HG03442 (cell line): ENCODE data around the gene OPN3.

Experiments used
- ATAC-seq: cut with Tn5 transposase; IDR thresholded peaks from one replicate; pipeline ENCODE4 v1.9.1; 2021; ENCODE audit warnings: mild to moderate bottlenecking, moderate library complexity; ENCODE audit not compliant: unreplicated experiment

The OPN3 gene

DNA sequence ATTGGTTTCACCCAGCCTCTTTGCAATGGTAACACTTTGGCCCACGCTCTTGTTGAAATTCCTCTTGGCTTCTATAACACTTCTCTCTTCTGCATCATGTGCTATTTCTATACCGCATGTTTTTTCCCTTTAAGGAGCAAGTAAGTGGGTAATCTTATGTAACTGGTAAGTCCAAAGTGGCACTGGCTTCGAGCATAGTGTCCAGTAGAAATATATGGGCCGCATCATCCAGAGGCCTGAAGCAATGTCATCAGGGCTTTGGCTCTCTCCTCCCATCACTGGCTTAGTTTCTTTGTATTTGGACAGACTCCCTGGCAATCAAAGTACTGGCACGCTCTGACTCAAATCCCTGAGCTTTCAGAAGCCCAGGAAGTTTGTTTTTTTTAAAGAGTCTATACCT lies 17.5 kb downstream of the OPN3 start:
- no peak for ATAC-seq

DNA sequence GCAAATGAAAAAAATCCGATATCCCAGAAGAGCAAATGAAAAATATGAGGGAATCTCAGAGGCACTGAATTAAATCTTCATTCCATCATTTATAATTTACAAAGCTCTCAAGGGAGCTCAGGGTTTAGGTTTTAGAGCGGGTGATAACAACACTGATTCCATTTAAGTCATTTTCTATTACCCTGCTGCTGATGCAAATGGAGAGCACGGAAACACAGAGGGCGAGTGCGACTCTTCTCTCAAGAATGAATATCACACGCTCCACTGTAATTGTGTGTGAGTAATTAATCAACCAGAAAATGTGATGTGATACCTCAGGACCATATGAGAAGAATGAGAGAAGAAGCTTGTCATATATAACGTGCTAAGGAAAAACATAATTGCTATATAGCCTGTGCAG lies 22.7 kb downstream of the OPN3 start:
- ATAC-seq, result no peak

DNA sequence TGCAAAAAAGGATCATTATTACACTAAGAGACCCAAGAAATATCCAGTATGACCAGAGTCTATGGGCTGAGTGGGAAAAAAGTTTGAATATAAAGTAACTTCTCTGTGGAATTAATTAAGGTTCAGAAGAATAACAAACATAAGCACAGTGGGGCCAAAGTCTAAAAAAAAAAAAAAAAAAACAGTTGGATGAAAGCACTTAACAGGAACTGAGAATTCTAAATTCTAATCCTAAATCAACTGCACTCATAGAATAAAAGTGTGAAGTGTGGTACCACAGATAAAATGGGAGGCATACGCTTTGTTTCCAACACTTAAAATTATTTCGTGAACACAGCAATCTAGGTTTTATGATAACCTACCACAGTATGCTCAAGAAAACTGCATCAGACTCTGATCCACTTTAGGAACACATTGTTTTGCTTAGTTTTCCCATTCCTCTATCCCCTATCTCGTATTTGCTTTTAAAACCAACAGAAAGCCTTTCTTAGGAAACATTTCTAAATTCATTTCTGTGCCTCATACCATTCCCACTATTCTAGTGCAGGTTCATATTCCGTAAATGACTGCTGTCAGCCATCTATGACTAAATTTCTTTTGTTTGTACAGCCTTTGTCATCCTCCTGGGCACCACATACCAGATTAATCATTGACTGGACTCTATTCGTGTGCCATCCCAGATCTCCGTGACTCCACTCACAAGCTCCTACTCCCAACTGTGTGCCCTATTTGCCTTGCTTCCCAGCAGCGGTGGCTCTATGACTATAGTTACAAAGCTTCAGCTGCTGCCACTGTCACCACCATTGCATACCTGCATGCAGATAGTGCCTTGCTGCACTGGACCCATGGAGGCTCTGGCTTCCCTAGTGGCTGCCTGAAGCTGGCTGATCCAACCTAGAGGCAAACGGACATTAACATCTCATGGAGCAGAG lies 24.9 kb downstream of the OPN3 start:
- no peak for ATAC-seq

DNA sequence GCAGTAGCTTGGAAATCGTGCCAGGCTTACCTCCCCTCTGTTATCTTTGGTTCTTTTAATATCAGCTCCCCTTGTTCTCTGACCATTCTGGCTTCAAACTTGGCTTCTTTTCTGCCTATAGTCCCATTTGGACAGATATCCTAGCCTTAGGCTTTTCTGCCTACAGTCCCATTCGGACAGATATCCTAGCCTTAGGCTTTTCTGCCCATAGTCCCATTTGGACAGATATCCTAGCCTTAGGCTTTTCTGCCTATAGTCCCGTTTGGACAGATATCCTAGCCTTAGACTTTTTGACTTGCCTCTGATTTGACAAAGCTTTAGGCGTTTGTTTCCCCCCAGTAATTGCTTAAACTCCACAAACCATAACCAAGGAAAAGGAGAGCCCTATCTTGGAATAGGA lies 25.6 kb downstream of the OPN3 start:
- no peak for ATAC-seq

GRCh38 chr1:241614144-241614543 lies 26.0 kb downstream of the OPN3 start:
- ATAC-seq, result no peak

DNA sequence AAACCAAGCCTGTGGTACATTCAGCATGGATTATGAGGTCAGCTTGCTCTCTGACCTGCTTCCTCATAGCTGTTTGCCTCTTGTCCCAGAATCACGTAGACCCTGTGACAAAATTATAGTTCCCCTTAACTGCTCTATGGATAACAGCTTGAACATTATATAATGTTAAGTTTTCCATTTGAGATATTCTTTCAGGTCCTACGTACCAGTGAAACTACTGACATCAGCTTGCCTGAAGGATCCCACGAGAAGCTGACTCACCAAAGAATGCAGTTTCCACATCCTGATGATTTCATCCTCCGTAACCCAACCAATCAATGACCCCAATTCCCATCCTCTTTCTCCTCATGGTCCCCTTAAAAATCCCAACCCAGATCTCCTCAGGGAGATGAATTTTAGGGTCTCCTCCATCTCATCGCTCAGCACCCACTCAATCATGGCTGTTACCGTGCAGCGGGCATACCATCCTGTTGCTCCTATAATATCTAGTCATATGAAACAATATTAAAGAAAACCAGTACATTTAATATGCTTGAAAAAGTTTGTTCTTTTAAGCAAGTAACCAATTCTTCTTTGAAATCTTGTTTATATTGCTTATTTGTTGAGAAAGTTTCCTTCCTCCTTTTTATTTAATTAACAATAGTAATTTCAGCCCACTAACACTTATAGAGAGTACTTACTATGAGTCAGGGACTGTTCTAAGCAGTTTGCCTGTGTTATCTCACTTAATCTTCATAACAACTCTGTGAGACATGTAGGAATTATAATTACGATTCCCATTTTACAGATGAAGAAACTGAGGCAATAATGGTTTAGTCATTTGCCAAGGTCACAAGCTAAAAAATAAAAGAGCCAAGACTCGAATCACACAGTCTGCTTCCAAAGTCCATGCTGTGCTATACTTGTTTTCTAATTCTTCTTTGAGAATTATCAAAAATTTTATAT lies 27.4 kb downstream of the OPN3 start:
- ATAC-seq, result no peak

GRCh38 chr1:241611736-241612135 lies 28.4 kb downstream of the OPN3 start:
- ATAC-seq, result no peak

- ATAC-seq, result peak; percentile 74
These were observed 29.1 kb downstream of the OPN3 start for GRCh38 chr1:241611063-241611462.

GRCh38 chr1:241610056-241610815 lies 29.9 kb downstream of the OPN3 start:
- no peak for ATAC-seq

GRCh38 chr1:241608379-241609033 lies 31.7 kb downstream of the OPN3 start:
- ATAC-seq, result peak; percentile 44

- ATAC-seq, result no peak
These were observed 32.7 kb downstream of the OPN3 start for GRCh38 chr1:241607497-241607896.

GRCh38 chr1:241606544-241606943 lies 33.6 kb downstream of the OPN3 start:
- ATAC-seq, result no peak

- ATAC-seq, result no peak
These were observed 34.9 kb downstream of the OPN3 start for GRCh38 chr1:241605146-241605805.

DNA sequence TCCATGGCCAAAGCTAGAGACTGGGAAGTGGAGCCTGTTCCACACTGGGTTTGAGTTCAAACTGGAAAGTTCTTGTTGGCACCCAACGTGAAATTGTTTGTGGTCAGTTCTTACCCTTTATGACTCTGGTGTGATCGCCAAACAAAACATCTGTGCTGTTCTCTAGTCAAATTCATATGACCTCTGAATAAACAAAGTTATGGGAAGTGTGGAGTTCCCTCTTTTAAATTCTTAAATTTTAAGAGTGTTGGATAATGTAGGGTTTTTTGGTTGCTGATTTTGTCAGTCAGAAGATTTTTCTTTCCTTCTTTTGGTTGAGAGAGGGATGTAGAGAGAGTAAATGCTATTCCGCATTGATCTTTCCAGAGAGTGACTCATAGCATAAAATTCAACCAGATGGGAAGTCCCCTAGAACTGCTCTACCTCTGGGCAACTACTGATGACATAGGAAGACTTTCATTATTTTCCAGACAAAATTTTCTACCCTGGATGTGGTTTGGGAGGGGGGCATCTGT lies 36.4 kb downstream of the OPN3 start:
- peak; percentile 27 for ATAC-seq

- ATAC-seq, result peak; percentile 86
These were observed 39.7 kb downstream of the OPN3 start for GRCh38 chr1:241600496-241600901.

DNA sequence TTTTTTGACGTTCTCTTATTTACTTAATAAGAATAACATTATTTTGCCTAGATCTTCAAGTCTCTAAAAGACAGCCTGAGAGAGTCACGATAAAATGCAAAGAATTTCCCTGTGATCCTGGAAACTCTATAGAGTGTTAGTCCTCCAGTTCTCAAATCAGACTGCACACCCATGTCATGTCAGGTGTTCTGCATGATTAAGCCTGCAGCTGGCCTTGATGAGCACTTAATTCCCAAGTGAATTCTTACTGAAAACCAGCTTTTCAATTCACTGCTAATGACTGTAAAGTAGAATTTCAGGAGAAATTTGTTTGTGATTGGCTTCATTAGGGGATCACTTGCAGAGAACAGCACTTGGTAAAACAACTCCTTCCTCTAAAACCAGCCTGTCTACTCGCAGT lies 41.9 kb downstream of the OPN3 start:
- no peak for ATAC-seq

DNA sequence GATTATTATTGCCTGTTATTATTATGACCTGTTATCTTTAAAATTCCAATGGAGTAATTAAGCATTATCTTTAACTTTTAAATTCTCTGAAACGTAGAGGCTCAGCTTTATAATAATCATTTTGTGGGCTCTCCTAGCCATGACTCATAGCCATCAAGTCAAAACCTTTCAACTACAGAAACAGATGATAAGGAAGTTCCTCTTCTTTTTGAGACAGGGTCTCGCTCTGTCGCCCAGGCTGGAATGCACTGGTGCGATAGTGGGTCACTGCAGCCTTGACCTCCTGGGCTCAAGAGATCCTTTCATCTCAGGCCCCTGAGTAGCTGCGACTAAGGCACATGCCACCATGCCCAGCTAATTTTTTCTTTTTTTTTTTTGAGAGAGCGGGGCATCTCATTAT lies 43.5 kb downstream of the OPN3 start:
- ATAC-seq, result no peak

GRCh38 chr1:241593186-241593585 lies 47.0 kb downstream of the OPN3 start:
- no peak for ATAC-seq

DNA sequence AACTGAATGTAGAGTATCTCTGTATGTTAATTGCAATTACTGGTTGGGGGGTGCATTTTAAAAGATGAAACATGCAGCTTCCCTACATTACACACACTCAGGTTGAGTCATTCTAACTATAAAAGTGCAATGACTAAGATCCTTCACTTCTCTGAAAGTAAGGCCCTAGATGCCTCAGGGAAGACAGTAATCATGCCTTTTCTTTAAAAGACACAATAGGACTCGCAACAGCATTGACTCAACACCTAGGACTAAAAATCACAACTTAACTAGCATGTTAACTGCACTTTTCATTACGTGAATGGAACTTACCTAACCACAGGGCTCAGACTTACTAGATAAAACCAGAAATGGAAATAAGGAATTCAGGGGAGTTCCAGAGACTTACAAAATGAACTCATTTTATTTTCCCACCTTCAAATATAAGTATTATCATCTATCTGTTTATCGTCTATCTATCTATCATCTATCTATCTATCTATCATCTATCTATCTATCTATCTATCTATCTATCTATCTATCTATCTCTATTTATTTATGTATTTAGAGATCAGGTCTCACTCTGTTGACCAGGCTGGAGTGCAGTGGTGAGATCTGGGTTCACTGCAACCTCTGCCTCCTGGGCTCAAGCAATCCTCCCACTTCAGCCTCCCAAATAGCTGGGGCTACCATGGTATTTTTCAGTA lies 47.8 kb downstream of the OPN3 start:
- peak; percentile 84 for ATAC-seq
